Ectodermal cell (in vitro differentiated cells): ENCODE results near the gene STXBP6.
"Not testable (repeated sequence)": the region's sequence is repeated elsewhere in the genome, so short reads cannot be mapped to it uniquely, and the experiment has no call there.

Source experiments
- H3K27ac ChIP-seq: 2 replicates; pipeline ENCODE4 v1.7.0; 2013; ENCODE audit warnings: mild to moderate bottlenecking, low read depth, low read length; ENCODE audit not compliant: insufficient read depth, poor library complexity, severe bottlenecking
- H3K27me3 ChIP-seq: 2 replicates; pipeline ENCODE4 v1.7.0; 2013; ENCODE audit warnings: mild to moderate bottlenecking, low read length; ENCODE audit not compliant: insufficient read depth, control insufficient read depth, poor library complexity, severe bottlenecking
- H3K36me3 ChIP-seq: one replicate; pipeline ENCODE4 v1.7.0; 2013; ENCODE audit warnings: low read length; ENCODE audit not compliant: control insufficient read depth, insufficient read depth
- H3K4me1 ChIP-seq: one replicate; pipeline ENCODE4 v1.7.0; 2013; ENCODE audit warnings: low read length; ENCODE audit not compliant: control insufficient read depth, insufficient read depth
- H3K4me3 ChIP-seq: 2 replicates; pipeline ENCODE4 v1.7.0; 2013; ENCODE audit warnings: low read depth, low read length, control low read depth; ENCODE audit not compliant: insufficient read depth
- H3K9me3 ChIP-seq: 2 replicates; pipeline ENCODE4 v1.7.0; 2013; ENCODE audit warnings: mild to moderate bottlenecking, low read length, moderate library complexity; ENCODE audit not compliant: control insufficient read depth
- WGBS, 2 experiments: methylation state at CpG; one replicate each; pipeline ENCODE4 v1.1.7; 2013; ENCODE audit warnings: missing lambda C conversion rate in 2 of 2; 5-methylcytosine and 5-hydroxymethylcytosine counted together

STXBP6 gene

GRCh38 chr14:24975393-24975792 is 74.6 kb downstream of the STXBP6 start:
- H3K36me3 ChIP-seq, result no peaks in the 10 kb centered on the region
- H3K9me3 ChIP-seq, result no peaks in the 10 kb centered on the region
- H3K4me1 ChIP-seq, result no peaks in the 10 kb centered on the region
- WGBS, 2 experiments, result 87 to 98% methylated on average over 2 of the region's 2 CpGs
- H3K27ac ChIP-seq, result no peak overlapping the region
- no peak overlapping the region for H3K4me3 ChIP-seq
- no peaks in the 10 kb centered on the region for H3K27me3 ChIP-seq

GRCh38 chr14:24974591-24975374 is 75.2 kb downstream of the STXBP6 start:
- Histone ChIP-seq H3K9me3 (no peaks in the 10 kb centered on the region), H3K4me1 (no peaks in the 10 kb centered on the region), H3K4me3 (no peak overlapping the region), H3K27ac (no peak overlapping the region), H3K27me3 (no peaks in the 10 kb centered on the region), H3K36me3 (no peaks in the 10 kb centered on the region)
- 91 to 100% methylated on average over 2 of the region's 2 CpGs for WGBS, 2 experiments

GRCh38 chr14:24972844-24973243 is 77.1 kb downstream of the STXBP6 start:
- WGBS, 2 experiments, result 93 to 94% methylated on average over 3 of the region's 3 CpGs
- Histone ChIP-seq H3K36me3 (no peaks in the 10 kb centered on the region), H3K4me1 (no peaks in the 10 kb centered on the region), H3K27me3 (no peaks in the 10 kb centered on the region), H3K4me3 (no peak overlapping the region), H3K9me3 (no peaks in the 10 kb centered on the region), H3K27ac (no peak overlapping the region)

GRCh38 chr14:24971255-24971654 is 78.7 kb downstream of the STXBP6 start:
- H3K4me3 ChIP-seq, result no peak overlapping the region

GRCh38 chr14:24966579-24966964 is 83.4 kb downstream of the STXBP6 start:
- H3K9me3 ChIP-seq, result no peaks in the 10 kb centered on the region
- 95 to 100% methylated on average over 1 of the region's 1 CpG for WGBS, 2 experiments
- H3K27ac ChIP-seq, result no peak overlapping the region
- no peak overlapping the region for H3K4me3 ChIP-seq
- no peaks in the 10 kb centered on the region for H3K4me1 ChIP-seq
- H3K36me3 ChIP-seq, result no peaks in the 10 kb centered on the region
- H3K27me3 ChIP-seq, result no peaks in the 10 kb centered on the region

More at GRCh38 chr14:24971255-24971654, 78.7 kb downstream of the STXBP6 start:
- Histone ChIP-seq H3K36me3 (no peaks in the 10 kb centered on the region), H3K9me3 (no peaks in the 10 kb centered on the region), H3K4me1 (no peaks in the 10 kb centered on the region), H3K27me3 (no peaks in the 10 kb centered on the region), H3K27ac (no peak overlapping the region)

- H3K27ac ChIP-seq, result no peak overlapping the region
- no peaks in the 10 kb centered on the region for H3K36me3 ChIP-seq
- WGBS, 2 experiments, result 92% methylated on average over 3 of the region's 3 CpGs
- H3K4me1 ChIP-seq, result no peaks in the 10 kb centered on the region
- H3K4me3 ChIP-seq, result no peak overlapping the region
- no peaks in the 10 kb centered on the region for H3K27me3 ChIP-seq
- H3K9me3 ChIP-seq, result no peaks in the 10 kb centered on the region
Measured at GRCh38 chr14:24965934-24966578, 83.9 kb downstream of the STXBP6 start.

- WGBS, 2 experiments, result 88 to 100% methylated on average over 1 of the region's 1 CpG
- no peaks in the 10 kb centered on the region for H3K36me3 ChIP-seq
- no peak overlapping the region for H3K4me3 ChIP-seq
- no peak overlapping the region for H3K27ac ChIP-seq
- no peaks in the 10 kb centered on the region for H3K9me3 ChIP-seq
- H3K4me1 ChIP-seq, result no peaks in the 10 kb centered on the region
- no peaks in the 10 kb centered on the region for H3K27me3 ChIP-seq
Measured at GRCh38 chr14:24965578-24965933, 84.4 kb downstream of the STXBP6 start.

- H3K27ac ChIP-seq, result no peak overlapping the region
- WGBS, 2 experiments, result 92 to 96% methylated on average over 2 of the region's 2 CpGs
- no peaks in the 10 kb centered on the region for H3K36me3 ChIP-seq
- no peak overlapping the region for H3K4me3 ChIP-seq
- no peaks in the 10 kb centered on the region for H3K27me3 ChIP-seq
- H3K9me3 ChIP-seq, result no peaks in the 10 kb centered on the region
- no peaks in the 10 kb centered on the region for H3K4me1 ChIP-seq
Measured at GRCh38 chr14:24964591-24964990, 85.4 kb downstream of the STXBP6 start.

GRCh38 chr14:24964048-24964447 is 85.9 kb downstream of the STXBP6 start:
- no peaks in the 10 kb centered on the region for H3K9me3 ChIP-seq
- H3K36me3 ChIP-seq, result no peaks in the 10 kb centered on the region
- 90 to 98% methylated on average over 2 of the region's 2 CpGs for WGBS, 2 experiments
- H3K4me3 ChIP-seq, result no peak overlapping the region
- no peaks in the 10 kb centered on the region for H3K4me1 ChIP-seq
- no peak overlapping the region for H3K27ac ChIP-seq
- H3K27me3 ChIP-seq, result no peaks in the 10 kb centered on the region

GRCh38 chr14:24962118-24962517 is 87.8 kb downstream of the STXBP6 start:
- H3K27me3 ChIP-seq, H3K4me3 ChIP-seq, H3K9me3 ChIP-seq, H3K36me3 ChIP-seq, H3K4me1 ChIP-seq, H3K27ac ChIP-seq: not testable (repeated sequence)
- 95 to 97% methylated on average over 4 to 5 of the region's 6 CpGs for WGBS, 2 experiments
